Activated CD8-positive, alpha-beta memory T cell treated with anti-CD3 and anti-CD28 coated beads for 48 hours (primary cell): ENCODE data around the gene WIPF3.

ENCODE experiments used
- DNase-seq, 3 experiments: peaks; one replicate each; pipeline ENCODE4 v3.0.0-alpha.2; 2020; ENCODE audit warnings: low read depth in 2 of 3, low spot score in 2 of 3

The WIPF3 gene

GRCh38 chr7:29806208-29806994, at the start of gene WIPF3:
Gene WIPF3, plus strand, starts transcription at chr7:29806508. Its CDS starts 28,217 bp downstream, at chr7:29834725.
- no peak for DNase-seq

GRCh38 chr7:29763266-29763665, 43.0 kb upstream of the WIPF3 start:
- no peak for DNase-seq

- no peak for DNase-seq
Measured at GRCh38 chr7:29764227-29764626, 42.1 kb upstream of the WIPF3 start.

GRCh38 chr7:29765490-29765889, 40.8 kb upstream of the WIPF3 start:
- no peak for DNase-seq

- DNase-seq = no peak
Measured at GRCh38 chr7:29770371-29770770, 35.9 kb upstream of the WIPF3 start.

- DNase-seq = no peak
Measured at GRCh38 chr7:29771081-29771816, 35.1 kb upstream of the WIPF3 start.

- DNase-seq = no peak
Measured at GRCh38 chr7:29779017-29779416, 27.3 kb upstream of the WIPF3 start.

GRCh38 chr7:29780346-29780745, 26.0 kb upstream of the WIPF3 start:
- no peak for DNase-seq

GRCh38 chr7:29783671-29784070, 22.6 kb upstream of the WIPF3 start:
- no peak for DNase-seq

- DNase-seq = no peak
Measured at GRCh38 chr7:29793507-29793906, 12.8 kb upstream of the WIPF3 start.

GRCh38 chr7:29794959-29795629, 11.2 kb upstream of the WIPF3 start:
- no peak for DNase-seq

- no peak for DNase-seq
Measured at GRCh38 chr7:29795696-29796580, 10.4 kb upstream of the WIPF3 start.

- no peak for DNase-seq
Measured at GRCh38 chr7:29797112-29797944, 9.0 kb upstream of the WIPF3 start.

- no peak for DNase-seq
Measured at GRCh38 chr7:29798422-29798821, 7.9 kb upstream of the WIPF3 start.

GRCh38 chr7:29801929-29802328, 4.4 kb upstream of the WIPF3 start:
- no peak for DNase-seq

- no peak for DNase-seq
Measured at GRCh38 chr7:29805031-29805430, 1.3 kb upstream of the WIPF3 start.

GRCh38 chr7:29805886-29806207, 461 bp upstream of the WIPF3 start:
- DNase-seq = no peak

- no peak for DNase-seq
Measured at GRCh38 chr7:29806995-29807841, 910 bp downstream of the WIPF3 start.

- DNase-seq = no peak
Measured at GRCh38 chr7:29808075-29808801, 1.9 kb downstream of the WIPF3 start.
